CD4-positive, alpha-beta T cell treated with Interleukin-1 beta for 1 hour (primary cell): ENCODE measurements around the gene PPP4R3A.
A peak's percentile ranks its signal among the peaks of the same experiment; 100 is the strongest.
"Not testable (repeated sequence)": the region's sequence is repeated elsewhere in the genome, so short reads cannot be mapped to it uniquely, and the experiment has no call there.

Experiments
- DNase-seq, 2 donors: peaks; one replicate each; pipeline ENCODE4 v3.0.0-alpha.2; 2020 to 2022

The PPP4R3A gene

DNA sequence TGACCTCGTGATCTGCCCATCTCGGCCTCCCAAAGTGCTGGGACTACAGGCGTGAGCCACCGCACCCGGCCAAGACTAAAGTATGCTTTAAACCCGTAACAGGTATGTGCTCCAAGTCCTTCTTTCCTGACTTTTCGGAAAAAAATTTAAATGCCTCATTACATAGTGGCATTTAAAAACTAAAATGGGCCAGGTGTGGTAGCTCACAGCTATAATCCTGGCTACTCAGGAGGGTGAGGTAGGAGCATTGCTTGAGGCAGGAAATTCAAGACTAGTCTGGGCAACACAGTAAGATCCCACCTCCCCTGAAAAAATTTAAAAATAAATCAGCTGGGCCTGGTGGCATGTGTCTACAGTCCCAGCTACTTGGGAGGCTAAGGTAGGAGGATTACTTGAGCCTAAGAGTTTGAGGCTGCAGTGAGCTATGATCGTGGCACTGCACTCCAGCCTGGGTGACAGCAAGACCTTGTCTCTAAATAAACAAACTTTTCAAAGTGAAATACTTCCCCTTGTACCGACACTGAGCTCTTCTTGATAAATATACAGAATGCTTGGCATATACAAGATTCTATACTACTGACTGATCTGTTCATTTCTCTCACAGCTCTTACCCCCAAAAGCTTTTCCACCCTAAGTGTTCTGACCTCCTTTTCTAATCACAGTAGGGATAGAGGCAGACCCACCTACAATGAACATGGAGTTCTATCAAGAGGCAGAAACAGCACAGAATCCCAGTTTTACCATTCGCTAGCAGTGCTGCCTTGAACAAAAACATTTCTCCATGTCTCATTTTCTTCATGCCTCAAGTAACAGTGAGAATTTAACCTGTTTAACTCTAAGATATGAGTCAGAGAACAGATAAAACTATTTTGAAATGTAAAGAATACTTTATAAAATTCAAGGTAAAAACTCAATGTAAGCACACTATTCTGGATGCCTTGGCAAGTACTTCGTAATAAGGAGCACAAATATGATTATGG lies 7.9 kb downstream of the PPP4R3A start:
- no peak for DNase-seq

DNA sequence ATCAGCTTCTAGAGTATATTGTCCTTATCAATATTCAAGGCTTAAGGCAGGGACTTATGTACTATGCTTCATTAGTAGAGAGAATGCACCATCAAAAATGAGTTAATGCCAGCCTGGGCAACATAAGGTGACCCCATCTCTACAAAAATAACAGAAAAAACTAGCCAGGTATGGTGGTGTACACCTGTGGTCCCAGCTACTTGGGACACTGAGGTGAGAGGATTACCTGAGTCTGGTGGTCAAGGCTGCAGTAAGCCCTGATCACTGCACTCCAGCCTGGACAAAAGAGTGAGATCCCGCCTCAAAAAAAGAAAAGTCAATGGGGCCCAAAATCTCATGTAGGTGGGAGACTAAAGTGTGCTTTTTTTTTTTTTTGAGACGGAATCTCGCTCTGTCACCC lies 8.8 kb downstream of the PPP4R3A start:
- no peak for DNase-seq

DNA sequence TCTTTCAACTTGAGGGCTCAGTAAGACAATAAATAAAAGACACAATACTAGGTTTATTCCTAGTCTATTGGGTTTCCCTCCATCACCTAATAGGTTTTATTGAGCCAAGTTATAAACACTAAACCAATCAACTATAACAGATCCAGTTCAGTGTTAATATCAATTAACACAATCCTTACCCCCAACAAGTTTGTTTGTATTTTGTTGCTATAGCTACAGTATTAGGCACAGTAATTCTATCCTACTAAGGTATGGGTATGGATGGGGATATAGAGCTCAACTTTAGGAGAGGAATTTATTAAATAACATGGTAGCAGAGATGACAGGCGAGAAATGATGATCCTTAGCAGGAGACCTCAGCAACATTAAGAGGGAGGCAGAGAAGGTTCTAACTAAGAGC lies 13.3 kb downstream of the PPP4R3A start:
- no peak for DNase-seq

DNA sequence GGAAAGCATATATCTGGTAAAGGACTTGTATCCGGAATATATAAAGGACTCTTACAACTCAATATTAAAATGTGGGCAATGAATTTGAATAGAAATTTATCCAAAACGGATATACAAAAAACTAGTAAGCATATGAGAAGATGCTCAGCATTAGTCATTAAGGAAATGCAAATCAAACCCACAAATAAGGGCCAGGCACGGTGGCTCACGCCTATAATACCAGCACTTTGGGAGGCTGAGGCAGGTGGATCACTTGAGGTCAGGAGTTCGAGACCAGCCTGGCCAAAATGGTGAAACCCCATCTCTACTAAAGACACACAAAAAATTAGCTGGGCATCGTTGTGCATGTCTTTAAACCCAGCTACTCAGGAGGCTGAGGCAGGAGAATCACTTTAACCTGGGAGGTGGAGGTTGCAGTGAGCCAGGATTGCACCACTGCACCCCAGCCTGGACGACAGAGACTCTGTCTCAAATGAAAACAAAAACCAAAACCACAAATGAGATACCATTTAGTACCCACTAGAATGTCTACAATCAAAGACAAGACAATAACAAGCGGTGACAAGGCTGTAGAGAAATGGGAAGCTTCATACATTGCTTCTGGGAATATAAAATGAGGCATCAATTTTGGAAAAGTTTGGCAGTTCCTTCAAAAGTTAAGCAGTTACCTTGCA lies 15.6 kb downstream of the PPP4R3A start:
- peak in 1 of 2 donors; percentile 14 for DNase-seq

DNA sequence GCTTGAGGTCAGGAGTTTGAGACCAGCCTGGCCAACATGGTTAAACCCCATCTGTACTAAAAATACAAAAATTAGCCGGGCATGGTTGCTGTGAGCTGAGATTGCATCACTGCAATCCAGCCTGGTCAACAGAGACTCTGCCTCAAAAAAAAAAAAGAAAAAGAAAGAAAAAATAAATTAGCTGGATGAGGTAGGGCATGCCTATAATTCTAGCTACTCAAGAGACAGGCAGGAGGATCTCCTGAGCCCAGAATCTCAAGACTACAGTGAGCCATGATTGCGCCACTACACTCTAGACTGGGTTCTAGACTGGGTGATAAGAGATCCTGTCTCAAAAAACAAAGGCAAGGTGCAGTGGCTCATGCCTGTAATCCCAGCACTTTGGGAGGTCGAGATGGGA lies 16.9 kb downstream of the PPP4R3A start:
- DNase-seq: no peak

DNA sequence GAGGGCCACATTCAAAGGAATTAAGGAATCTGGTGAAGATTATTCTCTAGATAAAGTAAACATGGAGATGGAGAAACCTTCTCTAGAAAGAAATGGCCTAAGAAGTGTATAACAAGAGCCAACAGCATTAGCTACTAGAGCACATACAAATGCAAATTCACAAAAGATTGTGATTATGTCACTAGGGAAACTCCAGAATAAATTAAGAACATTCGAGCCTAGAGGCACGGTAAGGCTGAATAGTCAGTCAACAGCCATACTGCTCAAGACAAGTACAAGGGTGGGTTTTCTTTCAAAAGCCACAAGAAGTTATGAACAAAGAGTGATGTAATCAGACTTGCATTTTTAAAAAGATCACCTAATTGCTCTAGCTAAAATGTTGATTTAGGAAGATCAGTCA lies 25.4 kb downstream of the PPP4R3A start:
- no peak for DNase-seq

DNA sequence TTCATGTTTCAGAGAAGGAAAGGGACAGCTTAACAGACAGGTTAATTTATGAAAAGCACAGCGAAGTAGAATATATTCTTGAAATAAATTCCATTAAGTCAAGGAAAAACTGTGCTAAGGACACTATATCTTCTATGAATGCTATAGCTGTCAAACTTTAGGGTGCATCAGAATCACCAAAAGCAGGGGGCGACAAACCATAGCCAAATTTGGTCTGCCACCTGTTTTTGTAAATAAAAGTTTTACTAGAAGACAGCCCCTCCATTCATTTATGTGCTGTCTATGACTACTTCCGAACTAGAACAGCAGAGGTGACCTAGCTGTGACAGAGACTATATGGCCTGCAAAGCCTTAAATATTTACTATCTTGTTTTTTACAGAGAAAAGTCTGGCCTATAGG lies 25.9 kb downstream of the PPP4R3A start:
- DNase-seq: peak in 1 of 2 donors; percentile 26

DNA sequence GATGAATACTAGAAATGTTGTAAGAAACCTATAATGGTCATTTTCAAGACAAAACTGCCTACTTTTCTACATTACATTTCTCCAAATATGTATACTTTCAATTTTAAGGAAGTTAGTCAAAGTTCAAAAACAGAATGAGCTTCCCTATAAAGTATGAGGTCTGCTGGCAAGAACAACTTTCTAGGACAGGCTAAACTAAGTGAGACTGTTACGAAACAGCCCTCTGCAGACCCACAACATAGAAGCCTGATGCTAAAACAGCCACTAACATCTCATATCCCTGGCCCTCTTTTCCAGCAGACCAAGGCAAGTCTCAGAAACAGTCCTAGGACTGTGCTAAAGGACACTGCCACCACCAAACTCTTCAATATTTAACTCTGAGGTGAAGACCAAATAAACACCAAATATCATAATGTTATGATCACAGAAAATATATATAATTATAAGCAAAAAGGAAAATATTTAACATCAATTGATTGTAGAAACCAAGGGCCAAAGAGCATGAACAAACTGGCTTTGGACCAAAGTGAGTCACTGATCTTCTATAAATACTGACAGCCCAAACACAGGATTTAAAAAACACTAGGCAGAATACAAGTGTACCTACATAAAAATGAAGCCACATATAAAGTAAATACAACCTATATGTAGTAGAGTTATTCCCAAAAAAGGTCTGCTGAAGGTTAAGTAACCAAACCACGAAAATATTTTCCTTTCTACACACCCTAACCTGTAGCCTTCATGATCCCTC lies 27.7 kb downstream of the PPP4R3A start:
- no peak for DNase-seq

DNA sequence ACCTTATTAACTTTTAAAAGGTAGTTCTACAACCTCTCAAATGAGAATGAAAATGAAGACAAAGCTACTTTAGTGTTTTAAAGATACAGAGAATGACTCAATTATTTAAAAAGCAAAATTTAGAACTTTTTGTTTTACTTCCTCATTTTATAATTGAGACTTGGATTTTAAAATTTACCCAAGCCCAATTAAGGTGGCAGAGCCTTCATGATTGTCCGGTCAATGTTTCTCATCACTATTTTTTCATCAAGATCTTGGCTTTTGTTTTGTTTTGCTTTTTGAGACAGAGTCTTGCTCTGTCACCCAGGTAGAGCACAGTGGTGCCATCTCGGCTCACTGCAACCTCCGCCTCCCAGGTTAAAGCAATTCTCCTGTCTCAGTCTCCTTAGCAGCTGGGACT lies 32.7 kb downstream of the PPP4R3A start:
- DNase-seq: no peak

DNA sequence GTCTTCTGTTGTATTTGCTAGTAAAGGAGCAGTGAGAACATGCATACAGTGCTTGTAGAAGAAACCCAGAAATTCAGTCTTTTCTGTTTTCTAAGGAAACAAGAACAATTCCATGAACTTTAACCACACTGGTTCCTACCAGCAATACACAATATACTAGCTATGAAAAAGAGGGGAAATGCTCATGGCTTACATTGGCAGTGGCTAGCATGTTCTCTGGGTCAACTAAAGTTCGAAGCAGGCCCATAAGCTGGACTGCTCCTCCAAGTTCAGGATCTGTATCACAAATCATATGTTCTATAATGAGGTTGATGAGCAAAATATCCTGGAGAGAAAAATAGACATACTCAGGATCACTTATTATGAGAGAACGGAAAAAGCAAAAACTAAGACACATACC lies 37.1 kb downstream of the PPP4R3A start:
- DNase-seq: no peak

DNA sequence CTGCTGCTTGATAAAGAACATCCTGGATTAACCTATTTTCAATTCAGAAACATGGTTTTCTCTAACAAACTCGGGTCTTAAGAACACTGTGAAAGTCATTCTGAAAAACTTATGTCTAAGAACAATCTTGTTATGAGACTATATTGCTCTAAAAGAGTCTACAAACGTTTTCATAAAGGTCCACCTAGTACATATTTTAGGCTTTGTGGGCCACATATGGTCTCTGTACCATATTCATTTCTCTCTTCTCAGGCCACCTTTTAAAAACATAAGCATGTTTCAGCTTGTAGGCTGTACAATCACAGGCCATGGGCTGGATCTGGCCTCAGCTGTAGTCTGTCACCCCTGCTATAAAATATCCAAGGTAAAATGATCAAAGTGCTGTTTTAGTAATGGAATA lies 39.9 kb downstream of the PPP4R3A start:
- DNase-seq: no peak

DNA sequence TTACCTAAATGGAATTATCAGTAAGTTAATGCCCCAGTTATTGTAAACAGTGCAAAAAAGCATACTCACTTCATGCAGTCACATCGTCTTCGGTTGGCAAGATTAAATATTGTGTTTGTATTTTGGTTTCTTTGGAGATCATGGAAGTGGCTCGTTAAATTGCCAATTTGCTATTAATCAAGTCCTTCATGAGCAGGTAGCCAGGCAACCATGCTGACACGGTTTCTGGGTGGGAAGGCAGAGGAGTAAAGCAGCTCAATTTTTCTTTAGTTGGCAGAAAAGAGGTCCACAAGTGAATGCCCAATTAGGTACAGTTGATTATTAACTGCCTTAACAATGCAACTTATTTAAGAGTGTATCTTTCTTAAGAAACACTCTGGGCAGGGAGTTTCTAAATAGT lies 43.9 kb downstream of the PPP4R3A start:
- DNase-seq: no peak

DNA sequence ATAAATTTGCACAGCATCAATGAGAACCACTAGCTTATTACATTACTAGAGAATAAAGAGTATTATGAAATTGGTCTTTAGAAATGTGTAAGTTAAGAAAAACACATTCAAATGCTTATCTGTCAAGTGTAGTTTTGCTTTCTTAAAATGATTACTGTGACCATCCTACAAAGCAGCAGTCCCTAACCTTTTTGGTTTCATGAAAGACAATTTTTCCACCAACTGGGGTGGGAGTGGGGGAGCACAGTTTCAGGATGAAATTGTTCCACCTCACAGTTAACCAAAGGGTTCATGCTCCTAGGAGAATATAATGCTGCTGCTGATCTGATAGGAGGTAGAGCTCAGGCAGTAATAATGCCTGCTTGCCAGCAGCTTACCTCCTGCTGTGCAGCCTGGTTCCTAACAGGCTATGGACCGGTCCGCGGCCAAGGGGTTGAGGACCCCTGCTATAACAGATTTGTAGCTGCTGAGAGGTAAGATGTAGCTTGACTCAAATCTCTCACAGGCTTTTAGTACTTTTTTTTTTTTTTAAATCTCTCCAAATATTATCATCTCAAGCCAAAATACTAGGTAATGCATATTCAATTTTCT lies 45.4 kb downstream of the PPP4R3A start:
- DNase-seq: no peak

DNA sequence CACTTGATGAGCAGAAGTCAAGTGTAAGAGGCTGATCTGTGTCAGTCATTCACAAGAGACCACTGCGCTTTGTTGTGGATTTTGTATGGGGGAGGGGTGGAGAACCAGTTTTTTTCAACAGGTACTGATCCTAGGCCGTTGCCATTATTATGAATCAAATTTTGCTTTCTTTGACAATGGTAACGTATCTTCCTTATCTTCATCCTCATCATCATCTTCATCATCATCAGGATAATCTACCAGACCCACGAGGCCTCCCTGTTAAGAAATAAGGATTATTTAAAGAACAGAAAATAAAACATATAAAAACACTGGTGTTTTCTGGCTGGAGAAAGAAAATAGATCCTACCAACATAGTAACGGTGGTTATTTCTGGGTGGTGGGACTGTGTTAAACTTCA lies 51.5 kb downstream of the PPP4R3A start:
- DNase-seq: no peak

DNA sequence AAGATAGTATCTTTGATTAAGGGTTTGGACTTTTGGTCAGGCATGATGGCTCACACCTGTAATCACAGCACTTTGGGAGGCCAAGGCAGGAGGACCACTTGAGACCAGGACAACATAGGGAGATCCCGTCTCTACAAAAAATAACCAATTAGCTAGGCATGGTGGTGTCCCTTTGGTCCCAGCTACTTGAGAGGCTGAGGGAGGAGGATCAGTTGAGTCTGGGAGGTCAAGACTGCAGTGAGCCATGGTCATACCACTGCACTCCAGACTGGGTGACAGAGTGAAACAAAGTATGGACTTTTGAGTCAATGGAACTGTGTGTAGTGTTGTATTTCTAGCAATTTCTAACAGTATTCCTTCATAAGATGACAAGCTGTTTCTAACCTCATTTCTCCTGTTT lies 53.8 kb downstream of the PPP4R3A start:
- no peak for DNase-seq

DNA sequence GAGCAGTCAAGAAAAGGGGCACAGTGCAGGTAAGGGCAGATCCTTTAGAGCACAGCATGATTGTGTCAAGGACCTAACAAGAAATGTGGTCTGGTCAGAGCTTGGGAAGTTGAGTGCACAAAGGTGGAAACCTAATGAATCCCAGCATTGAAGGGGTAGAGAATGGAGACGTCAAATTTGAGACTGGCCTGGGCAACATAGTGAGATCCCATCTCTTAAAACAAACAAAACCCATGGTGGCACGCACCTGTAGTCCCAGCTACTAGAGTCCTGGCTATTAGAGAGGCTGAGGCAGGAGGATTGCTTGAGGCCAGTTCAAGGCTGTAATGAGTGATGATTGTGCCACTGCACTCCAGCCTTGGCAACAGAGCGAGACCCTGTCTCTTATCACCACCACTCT lies 55.5 kb downstream of the PPP4R3A start:
- DNase-seq: no peak

DNA sequence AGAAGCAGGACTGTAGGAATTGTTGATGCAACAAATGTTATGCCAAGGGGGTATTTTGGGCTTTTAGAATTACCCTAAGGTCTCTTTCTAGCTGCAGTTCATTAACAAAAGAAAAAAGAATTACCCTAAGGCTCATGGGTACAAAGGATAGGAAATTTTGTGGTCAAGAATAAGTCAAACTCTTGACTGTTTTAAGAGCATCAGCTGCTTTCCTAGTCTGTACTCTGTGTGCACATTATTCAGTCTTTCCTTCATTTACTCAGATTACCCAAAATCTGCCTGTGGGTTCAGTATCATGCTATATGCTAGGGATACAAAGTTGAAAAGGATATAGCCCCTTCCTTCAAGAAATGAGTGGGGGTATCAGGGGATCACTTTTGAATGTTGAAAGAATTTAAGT lies 56.0 kb downstream of the PPP4R3A start:
- DNase-seq: no peak

DNA sequence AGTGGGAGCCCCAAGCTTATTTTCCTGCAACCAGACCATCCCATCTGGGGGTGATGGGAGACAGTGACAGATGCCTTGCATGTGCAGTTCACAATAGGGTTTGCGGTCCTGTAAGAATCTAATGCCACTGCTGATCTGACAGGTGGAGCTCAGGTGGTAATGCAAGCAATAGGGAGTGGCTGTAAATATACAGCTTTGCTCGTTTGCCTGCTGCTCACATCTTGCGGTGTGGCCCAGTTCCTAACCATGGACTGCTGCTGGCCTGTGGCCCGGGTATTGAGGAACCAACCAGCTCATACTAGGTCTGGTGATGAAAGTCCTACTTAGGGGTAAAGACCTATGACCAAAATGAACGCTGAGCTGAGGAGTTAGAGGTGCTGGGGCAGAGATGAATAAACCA lies 56.4 kb downstream of the PPP4R3A start:
- no peak for DNase-seq

DNA sequence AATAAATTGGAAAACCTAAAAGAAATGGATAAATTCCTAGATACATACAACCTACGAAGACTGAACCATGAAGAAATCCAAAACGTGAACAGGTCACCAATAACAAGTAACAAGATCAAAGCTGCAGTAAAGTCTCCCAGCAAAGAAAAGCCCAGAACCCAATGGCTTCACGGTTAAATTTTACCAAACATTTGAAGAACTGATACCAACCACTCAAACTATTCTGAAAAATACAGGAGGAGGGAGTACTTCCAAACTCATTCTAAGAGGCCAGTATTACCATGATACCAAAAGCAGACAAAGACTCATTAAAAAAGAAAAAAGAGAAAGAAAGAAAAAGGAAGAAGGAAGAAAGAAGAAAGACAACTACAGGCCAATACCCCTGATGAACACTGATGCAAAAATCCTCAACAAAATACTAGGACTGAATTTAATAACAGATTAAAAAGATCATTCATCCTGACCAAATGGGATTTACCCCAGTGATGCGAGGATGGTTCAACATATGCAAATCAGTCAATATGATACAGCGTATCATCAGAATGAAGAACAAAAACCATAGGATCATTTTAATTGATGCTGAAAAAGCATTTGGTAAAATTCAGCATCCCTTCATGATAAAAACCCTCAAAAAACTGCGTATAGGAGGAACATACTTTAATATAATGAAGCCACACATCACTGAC lies 65.6 kb downstream of the PPP4R3A start:
- no peak for DNase-seq

DNA sequence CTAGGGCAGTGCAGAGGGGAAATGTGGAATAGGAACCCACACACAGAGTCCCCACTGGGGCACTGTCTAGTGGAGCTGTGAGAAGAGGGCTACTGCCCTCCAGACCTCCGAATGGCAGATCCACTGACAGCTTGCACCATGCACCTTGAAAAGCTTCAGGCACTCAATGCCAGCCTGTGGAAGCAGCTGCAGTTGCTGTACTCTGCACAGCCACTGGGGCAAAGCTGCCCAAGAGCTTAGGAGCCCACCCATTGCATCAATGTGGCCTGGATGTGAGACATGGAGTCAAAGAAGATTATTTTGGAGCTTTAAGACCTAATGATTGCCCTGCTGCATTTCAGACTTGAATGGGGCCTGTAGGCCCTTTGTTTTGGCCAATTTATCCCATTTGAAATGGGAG lies 70.8 kb downstream of the PPP4R3A start:
- DNase-seq: no peak

DNA sequence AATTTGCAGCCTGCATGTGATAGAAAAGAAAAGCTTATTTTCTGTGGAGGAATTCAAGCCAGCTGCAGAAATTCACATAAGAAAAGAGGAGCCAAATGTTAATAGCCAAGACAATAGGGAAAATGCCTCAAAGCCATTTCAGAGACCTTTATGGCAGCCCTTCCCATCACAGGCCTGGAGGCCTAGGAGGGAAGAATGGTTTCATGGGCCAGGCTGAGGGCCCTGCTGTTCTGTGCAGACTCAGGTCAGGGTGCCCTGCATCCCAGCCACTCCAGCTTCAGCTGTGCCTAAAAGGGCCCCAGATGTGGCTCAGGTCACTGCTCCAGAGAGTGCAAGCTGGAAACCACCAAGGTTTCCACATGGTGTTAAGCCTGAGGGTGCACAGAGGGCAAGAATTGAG lies 71.3 kb downstream of the PPP4R3A start:
- no peak for DNase-seq

DNA sequence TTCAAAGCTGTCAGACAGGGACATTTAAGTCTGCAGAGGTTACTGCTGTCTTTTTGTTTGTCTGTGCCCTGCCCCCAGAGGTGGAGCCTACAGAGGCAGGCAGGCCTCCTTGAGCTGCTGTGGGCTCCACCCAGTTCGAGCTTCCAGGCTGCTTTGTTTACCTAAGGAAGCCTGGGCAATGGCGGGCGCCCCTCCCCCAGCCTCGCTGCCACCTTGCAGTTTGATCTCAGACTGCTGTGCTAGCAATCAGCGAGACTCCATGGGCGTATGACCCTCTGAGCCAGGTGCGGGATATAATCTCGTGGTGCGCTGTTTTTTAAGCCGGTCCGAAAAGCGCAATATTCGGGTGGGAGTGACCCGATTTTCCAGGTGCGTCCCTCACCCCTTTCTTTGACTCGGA lies 73.8 kb downstream of the PPP4R3A start:
- not testable (repeated sequence) for DNase-seq

DNA sequence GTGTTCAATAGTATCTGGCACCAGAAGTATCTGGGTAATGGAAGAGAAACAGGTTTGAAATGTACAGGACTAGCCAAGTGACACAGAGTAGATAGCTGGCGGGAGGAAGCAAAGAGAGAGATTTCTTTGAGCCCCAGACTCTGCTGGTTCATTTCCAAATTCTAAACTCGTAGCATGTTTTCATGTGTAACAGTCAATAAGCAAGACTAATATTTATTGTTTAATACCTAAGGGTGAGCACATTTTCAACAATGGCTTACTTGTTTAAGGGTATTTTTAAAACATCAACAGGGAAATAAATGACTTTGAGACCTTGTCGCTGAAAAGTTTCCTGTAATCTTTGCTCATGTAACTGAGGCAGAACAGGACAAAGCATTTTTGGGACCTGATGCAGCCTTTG lies 80.7 kb downstream of the PPP4R3A start:
- no peak for DNase-seq
